HG03139 (cell line): ENCODE results near the gene SPARCL1.
"Not testable (repeated sequence)": the region's sequence is repeated elsewhere in the genome, so short reads cannot be mapped to it uniquely, and the experiment has no call there.

Source experiments
- ATAC-seq: cut with Tn5 transposase; IDR thresholded peaks from one replicate; pipeline ENCODE4 v1.9.1; 2021; ENCODE audit not compliant: unreplicated experiment

The SPARCL1 gene

GRCh38 chr4:87505862-87506261 is 23.3 kb downstream of the SPARCL1 start:
- ATAC-seq, result no peak

GRCh38 chr4:87502580-87503238 is 26.5 kb downstream of the SPARCL1 start:
- ATAC-seq, result no peak

- peak; percentile 22 for ATAC-seq
Measured at GRCh38 chr4:87500092-87500462, 29.1 kb downstream of the SPARCL1 start.

GRCh38 chr4:87499403-87500091 is 29.6 kb downstream of the SPARCL1 start:
- ATAC-seq, result peak; percentile 62

GRCh38 chr4:87498446-87498900 is 30.7 kb downstream of the SPARCL1 start:
- ATAC-seq, result peak; percentile 60

- no peak for ATAC-seq
Measured at GRCh38 chr4:87497578-87497977, 31.6 kb downstream of the SPARCL1 start.

- ATAC-seq, result no peak
Measured at GRCh38 chr4:87497159-87497558, 32.0 kb downstream of the SPARCL1 start.

- ATAC-seq, result no peak
Measured at GRCh38 chr4:87493115-87493514, 36.1 kb downstream of the SPARCL1 start.

- ATAC-seq, result not testable (repeated sequence)
Measured at GRCh38 chr4:87491851-87492250, 37.3 kb downstream of the SPARCL1 start.

GRCh38 chr4:87491436-87491835 is 37.7 kb downstream of the SPARCL1 start:
- no peak for ATAC-seq

GRCh38 chr4:87490664-87491369 is 38.4 kb downstream of the SPARCL1 start:
- ATAC-seq, result no peak

- no peak for ATAC-seq
Measured at GRCh38 chr4:87489678-87490077, 39.5 kb downstream of the SPARCL1 start.

GRCh38 chr4:87488666-87489065 is 40.5 kb downstream of the SPARCL1 start:
- not testable (repeated sequence) for ATAC-seq

- ATAC-seq, result not testable (repeated sequence)
Measured at GRCh38 chr4:87483247-87483646, 45.9 kb downstream of the SPARCL1 start.

GRCh38 chr4:87481377-87481776 is 47.8 kb downstream of the SPARCL1 start:
- ATAC-seq, result no peak

- ATAC-seq, result no peak
Measured at GRCh38 chr4:87478732-87479250, 50.4 kb downstream of the SPARCL1 start.

GRCh38 chr4:87476934-87477333 is 52.2 kb downstream of the SPARCL1 start:
- no peak for ATAC-seq

- no peak for ATAC-seq
Measured at GRCh38 chr4:87469390-87469789, 59.8 kb downstream of the SPARCL1 start.

- ATAC-seq, result no peak
Measured at GRCh38 chr4:87465739-87466366, 63.3 kb downstream of the SPARCL1 start.

GRCh38 chr4:87462102-87462501 is 67.1 kb downstream of the SPARCL1 start:
- ATAC-seq, result no peak

GRCh38 chr4:87461281-87461700 is 67.9 kb downstream of the SPARCL1 start:
- ATAC-seq, result no peak
